ENCODE measurements around the gene WFDC12.
"Not testable (repeated sequence)": the region's sequence is repeated elsewhere in the genome, so short reads cannot be mapped to it uniquely, and the experiment has no call there.

The WFDC12 gene, protein sequence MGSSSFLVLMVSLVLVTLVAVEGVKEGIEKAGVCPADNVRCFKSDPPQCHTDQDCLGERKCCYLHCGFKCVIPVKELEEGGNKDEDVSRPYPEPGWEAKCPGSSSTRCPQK

DNA sequence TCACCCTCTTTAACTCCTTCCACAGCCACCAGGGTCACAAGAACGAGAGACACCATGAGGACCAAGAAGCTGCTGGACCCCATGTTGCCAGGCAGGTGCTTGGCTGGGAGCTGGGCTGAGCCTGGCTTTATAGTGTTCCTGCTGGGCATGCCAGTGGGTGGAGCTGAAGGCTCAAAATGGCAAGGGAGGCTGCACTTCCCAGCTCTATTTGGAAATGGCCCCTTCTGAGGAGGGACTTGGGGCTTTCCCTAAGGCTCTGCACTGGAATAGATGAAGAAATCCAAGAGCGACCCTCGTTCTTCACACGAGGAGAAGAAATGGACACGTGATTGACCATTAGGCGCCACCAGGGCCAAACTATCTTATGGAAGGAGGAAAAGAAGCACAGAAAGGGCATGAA, at the start of gene WFDC12:
Gene WFDC12, minus strand, starts transcription at position 101 of the 400 bp plus-strand sequence. Its CDS starts 18 bp downstream, at position 83.
- DNase-seq, result no peak

DNA sequence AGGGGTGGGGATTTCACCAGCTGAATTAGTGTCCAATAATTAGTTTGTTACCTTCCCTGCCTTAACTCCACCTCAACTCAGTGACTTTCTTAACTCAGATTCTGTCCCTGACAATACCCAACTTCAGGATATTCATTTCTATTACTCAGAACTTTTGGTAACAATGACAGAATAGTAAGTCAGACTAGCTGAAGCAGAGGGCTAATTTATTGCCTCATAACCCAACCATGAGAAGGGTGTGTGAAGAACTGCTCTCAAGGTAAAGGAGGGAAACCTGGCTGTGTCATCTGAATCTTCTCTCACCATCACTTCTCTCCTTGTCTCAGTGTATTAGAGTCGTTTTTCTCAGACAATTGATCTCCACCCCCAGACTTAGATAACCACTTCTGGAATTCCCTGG, 49.3 kb upstream of the WFDC12 start:
- no peak for DNase-seq

- DNase-seq, result no peak
These were observed 40.6 kb upstream of the WFDC12 start for GRCh38 chr20:45164906-45165305.

- DNase-seq, result no peak
These were observed 39.0 kb upstream of the WFDC12 start for GRCh38 chr20:45163083-45163803.

- DNase-seq, result no peak
These were observed 33.7 kb upstream of the WFDC12 start for GRCh38 chr20:45157962-45158361.

GRCh38 chr20:45156713-45157112, 32.4 kb upstream of the WFDC12 start:
- DNase-seq, result no peak

- not testable (repeated sequence) for DNase-seq
These were observed 30.5 kb upstream of the WFDC12 start for GRCh38 chr20:45154794-45155193.

- no peak for DNase-seq
These were observed 29.9 kb upstream of the WFDC12 start for GRCh38 chr20:45154183-45154582.

GRCh38 chr20:45153752-45154151, 29.5 kb upstream of the WFDC12 start:
- no peak for DNase-seq

DNA sequence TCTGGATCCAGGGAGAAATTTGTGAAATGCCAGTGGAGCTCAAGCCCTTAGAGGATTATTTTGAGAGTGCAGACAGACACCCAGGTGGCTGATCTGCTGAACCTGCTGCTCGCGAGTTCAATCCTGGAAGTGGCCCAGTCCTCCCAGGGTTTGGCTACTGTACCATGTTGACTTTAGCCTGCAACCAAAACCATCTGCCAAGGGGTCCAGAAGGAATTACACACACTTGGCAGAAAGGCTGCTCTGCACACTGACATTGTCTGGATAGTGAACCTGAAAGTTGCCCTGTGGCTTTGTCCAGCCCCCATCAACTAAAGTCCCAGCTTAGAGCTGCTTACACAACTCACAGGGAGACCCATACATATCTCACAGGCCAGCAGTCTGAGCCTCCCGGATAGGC, 28.9 kb upstream of the WFDC12 start:
- no peak for DNase-seq

- no peak for DNase-seq
These were observed 28.1 kb upstream of the WFDC12 start for GRCh38 chr20:45152405-45152804.

- DNase-seq, result no peak
These were observed 24.8 kb upstream of the WFDC12 start for GRCh38 chr20:45149062-45149461.

DNA sequence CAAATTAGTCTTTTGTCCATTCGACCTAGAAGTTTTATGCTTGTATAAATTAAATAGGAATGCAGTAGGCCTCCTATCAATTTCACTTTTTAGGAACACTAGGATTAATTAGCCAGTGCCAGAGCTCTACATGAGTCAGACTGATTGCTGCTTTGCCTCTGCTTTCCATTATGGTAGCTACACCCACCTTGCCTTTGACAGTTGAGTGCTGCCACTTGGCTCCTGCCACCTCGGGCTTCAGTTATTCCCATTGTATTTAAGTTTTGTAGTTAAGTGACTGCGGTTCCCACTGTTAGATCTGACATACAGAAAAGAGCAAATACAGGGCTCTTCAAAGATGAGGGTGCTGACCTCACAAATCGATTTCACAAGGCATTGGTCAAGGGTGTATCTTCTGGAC, 16.6 kb upstream of the WFDC12 start:
- no peak for DNase-seq

- not testable (repeated sequence) for DNase-seq
These were observed 15.6 kb upstream of the WFDC12 start for GRCh38 chr20:45139733-45140375.

DNA sequence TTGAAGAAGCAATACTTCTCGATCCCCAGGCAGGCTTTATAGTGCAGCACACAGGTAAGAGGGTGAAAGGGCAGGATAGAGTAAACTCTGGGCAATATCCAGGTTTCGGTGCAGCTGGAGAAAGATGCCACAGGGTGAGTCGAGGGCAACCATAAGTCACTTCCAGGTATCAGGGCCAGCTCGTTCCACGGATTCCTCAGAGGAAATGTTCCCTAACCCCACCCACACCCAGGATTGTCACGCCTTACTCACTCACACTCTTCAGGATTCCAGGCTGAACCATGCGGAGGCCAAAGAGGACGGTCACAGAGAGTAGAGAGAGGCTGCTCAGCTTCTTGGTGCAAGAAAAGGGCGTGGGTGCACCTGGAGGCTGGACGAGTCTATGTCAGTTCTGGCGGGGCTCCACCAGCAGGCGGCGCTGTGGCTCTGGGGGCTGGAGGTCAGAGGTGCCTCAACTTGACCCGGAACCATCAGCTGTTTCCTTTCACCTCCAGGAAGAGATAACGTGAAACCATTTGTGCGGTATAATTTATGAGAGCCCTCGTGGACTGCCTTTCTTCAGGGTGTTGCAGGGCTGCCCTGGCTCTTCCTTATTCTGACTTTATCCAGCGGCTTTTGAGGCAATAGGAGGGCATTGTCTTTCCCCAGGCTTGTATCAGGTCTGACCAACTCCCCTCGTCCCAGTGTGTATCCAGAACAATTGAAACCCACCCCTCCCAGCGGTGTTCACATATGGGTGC, 14.5 kb upstream of the WFDC12 start:
- peak; percentile 23 for DNase-seq

DNA sequence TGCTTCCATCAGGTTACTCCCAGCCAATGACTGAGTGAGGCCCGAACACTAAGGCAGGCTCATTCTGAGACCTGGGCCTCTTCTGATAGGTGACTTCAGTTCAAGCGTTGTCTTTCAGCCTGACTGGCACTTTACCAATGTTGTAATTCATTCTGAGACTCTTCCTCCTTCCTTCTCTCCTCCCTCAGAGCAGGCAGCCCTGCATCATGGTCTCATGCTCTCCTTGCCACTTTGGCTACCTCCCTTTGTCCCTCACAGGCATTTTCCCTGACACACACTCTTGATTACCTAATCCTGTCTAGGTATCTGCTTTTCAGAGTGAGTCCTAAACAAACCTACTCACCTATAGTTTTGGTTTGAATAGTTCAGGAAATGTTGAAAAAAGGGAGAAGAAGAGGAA, 12.6 kb upstream of the WFDC12 start:
- DNase-seq, result no peak

GRCh38 chr20:45128099-45128498, 3.8 kb upstream of the WFDC12 start:
- no peak for DNase-seq

DNA sequence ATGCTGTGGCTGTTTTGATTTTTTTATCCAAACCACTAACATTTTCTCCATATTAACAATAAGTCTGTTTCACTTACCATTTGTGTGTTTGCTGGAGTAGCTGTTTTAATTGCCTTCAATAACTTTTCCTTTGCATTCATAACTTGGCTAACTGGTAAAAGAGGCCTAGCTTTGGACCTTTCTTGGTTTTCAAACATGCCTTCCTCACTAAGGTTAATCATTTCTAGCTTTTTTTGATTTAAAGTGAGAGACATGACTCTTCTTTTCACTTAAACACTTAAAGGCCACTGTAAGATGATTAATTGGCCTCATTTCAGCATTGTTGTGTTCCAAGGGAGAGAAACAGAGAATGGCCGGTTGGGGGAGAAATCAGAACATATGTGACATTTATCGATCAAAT, 2.9 kb downstream of the WFDC12 start:
- DNase-seq, result no peak

DNA sequence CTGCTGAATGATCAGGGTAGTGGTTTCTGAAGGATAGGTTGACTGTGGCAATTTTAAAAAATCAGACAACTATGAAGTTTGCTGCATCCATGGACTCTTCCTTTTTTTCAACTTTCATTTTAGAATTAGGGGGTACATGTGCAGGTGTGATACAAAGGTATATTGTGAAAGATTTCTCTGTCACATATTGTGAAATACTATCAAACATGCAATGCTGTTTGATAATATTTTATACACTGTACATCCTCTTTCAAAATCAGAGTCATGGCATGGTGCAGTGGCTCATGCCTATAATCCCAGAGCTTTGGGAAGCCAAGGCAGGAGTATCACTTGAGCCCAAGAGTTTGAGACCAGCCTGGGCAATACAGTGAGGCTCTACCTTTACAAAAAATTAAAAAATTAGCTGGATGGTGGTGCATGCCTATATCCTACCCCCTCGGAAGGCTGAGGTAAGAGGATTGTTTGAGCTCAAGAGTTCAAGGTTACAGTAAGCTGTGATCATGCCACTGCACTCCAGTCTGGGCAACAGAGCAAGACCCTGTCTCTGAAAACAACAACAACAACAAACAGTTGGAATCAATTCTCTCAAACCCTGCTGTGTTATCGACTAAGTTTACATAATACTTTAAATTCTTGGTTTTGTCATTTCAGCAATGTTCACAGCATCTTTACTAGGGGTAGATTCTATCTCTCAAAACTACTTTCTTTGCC, 4.6 kb downstream of the WFDC12 start:
- DNase-seq, result no peak

DNA sequence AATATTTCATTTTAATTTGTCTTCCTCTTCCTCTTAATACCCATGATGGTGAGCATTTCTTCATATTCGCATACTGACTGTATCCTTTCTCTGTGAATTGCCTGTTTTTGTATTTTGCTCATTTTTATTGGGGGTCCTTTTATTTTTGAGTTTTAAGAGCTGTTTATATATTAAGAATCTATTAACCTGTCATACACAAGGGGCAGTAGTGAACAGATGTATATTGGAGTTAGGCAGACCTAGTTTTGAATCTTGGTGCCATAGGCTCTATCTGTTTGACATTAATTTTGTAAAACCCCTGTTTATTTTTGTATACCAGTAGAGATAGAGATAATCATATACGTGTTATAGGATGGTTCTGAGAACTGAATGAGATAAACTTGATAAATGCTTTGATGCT, 6.2 kb downstream of the WFDC12 start:
- DNase-seq, result no peak

DNA sequence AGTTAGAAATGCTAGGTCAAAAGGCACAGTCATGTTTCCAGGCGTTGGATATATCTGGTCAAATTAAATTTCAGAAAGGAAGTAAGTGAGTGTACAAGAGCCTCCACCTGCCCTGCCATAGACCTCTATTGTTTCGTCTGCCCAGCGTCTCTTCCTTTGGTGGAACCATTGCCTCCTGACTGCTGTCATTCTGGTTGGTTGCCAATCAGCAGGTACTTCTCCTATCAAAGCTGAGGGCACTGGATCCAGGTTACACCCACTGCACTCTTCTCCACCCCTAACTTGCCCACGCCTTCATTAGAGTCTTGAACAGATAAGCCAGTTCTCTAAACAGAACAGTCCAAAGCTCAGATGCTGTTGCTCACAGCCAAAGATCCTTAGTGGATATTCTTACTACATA, 6.7 kb downstream of the WFDC12 start:
- no peak for DNase-seq

DNA sequence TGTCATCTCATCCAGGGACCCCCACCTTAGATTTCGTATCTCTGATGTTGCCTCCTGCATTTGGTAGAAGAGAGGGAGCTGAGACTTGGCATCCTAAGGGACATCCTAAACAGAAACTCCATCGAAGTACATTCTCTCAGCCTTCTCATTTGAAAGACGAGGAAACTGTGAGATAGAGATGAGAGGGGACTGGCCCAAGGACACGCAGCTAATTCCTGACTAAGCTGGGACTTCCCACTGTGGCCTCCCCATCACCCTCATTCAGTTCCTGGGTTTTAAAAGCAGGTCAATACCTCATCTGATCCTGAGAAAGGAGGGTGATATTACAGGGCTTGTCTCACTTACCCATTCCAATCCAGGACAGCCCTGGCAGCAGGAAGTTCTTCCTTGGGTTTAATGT, 8.4 kb downstream of the WFDC12 start:
- no peak for DNase-seq

GRCh38 chr20:45115386-45115774, 8.9 kb downstream of the WFDC12 start:
- DNase-seq, result no peak

Data from NCI-H345 (cell line).